ENCODE measurements around the gene C15orf61. TPM values are rescaled to one million over a fixed set of nuclear protein-coding genes. Genes with fewer than 3 reads are reported as not detected.

The C15orf61 gene
- total RNA-seq, 2 experiments from 2014 or later = 5.5 to 5.8 TPM

DNA sequence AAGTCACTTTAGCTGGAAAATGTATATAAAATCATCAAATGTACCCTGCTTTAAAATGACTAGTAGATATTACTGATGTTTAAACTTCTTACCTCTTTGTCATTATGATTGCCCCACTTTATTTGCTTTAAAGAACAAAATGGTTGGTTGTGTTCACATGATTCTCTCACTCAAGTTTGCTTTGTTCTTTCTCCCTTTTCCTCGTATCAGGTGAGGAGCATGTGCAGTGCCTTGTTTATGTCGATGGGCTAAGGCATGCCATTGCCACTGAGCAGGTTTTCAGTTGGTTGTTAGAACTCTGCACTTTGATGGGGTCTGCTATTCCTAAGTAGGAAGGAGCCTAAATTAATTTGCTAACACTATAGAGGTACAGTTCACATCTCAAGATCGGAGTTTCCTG is 26.9 kb downstream of the C15orf61 start:
- CTCF ChIA-PET = no interaction called here
- POLR2A ChIA-PET = no interaction called here

DNA sequence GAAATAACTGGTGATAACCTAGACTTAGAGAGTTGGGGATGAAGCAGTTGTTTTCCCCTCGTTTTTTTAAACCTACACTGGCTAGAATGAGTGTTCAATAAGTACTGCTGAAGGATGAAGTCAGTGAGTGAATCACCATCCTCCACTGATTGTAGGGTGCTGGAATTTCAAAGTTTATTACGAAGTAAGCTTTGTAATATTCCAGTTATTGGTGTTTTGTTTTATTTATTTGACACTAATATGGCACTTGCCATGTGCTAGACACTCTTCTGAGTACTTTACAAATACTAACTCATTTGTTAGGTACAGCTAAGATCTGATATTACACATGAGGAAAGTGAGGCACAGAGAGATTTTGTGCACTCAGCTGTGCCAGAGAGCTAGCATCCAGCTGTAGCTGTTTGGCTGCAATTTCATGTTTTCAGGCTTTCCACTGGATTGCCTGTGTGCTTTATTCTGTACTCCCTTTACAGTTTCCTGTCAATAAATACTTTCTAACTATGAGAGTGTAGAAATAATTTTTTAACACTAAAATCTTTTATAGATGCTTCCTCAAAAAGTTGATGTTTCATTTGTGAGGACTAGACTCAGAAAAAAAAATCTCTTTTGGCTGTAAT is 27.4 kb downstream of the C15orf61 start:
- CTCF ChIA-PET = no interaction called here
- POLR2A ChIA-PET = no interaction called here

DNA sequence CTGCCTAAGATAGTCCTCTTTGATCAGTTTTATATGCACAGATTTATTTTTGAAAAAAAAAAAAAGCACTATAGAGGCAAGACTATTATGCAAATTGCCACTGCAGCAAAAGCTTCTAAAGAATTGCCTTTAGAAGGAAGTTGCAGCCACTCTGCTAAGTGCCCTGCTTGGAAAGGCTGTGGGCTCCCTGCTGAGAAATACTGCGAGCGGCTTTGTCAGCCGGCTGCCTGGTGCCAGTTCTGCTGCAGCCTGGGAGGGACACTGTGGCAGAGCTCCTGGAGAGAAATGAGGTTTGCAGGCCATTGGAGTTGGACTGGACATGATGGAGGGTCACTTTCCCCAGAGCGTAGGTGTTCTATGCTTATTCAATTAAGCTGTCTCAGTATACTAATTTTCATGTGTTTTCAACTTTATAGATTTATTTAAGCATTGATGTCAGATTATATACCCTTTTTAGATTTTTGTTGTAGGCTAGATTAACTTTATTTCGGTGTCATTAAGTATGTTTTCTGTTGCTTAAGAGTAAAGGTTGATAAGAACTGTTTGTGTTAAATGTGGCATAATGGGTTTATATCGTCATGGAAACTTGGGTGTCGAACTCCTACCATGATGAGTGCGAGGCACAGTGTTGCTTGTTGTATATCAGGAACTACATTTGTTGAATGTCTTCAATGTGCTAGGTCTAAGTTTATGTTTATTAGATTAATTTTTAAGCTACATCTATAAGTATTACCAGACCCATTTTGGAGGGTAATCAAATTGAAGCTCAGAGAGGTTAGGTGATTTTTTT is 28.1 kb downstream of the C15orf61 start:
- POLR2A ChIA-PET = no interaction called here
- CTCF ChIA-PET = no interaction called here

- CTCF ChIA-PET = no interaction called here
- POLR2A ChIA-PET = no interaction called here
Measured at GRCh38 chr15:67549736-67550135, 28.8 kb downstream of the C15orf61 start.

- ChIA-PET POLR2A (no interaction called here), CTCF (no interaction called here)
Measured at GRCh38 chr15:67550522-67550921, 29.6 kb downstream of the C15orf61 start.

DNA sequence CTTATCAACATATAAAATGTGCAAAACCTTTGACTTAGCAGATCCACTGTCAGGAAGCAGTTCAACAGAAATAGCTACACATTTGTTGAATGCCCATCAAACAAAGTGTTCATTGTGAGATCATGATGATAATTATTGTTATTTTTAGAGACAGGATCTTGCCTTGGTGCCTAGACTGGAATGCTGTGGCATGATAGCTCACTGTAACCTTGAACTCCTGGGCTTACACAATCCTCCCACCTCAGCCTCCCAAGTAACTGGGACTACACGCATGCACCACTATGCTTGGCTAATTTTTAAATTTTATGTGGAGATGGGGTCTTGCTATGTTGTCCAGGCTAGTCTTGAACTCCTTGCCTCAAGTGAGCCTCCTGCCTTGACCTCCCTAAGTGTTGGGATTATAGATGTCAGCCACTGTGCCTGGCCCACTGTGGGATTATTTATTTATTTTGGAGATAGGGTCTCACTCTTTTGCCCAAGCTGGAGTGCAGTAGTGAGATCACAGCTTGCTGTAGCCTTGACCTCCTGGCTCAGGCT is 30.3 kb downstream of the C15orf61 start:
- CTCF ChIA-PET = no interaction called here
- POLR2A ChIA-PET = no interaction called here

DNA sequence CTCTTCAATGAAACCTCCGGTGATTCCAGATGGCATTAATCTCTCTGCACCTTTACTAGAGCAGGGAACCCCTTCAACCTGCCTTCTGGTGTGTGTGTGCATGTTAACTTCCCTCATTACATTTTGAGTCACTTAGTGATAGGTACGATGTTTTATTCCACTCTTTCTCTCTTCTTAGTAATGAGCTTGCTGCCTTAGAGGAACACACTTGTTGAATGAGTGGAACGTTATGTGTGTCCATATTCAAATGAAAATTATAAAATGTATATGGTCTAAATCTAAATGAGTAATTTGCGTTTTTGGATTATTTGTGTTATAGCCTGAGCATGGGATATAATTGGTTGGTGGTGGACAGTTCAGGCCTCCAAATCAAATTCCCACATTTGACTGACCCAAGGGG is 33.6 kb downstream of the C15orf61 start:
- POLR2A ChIA-PET = no interaction called here
- CTCF ChIA-PET = no interaction called here

- ChIA-PET POLR2A (no interaction called here), CTCF (no interaction called here)
Measured at GRCh38 chr15:67556976-67557570, 36.1 kb downstream of the C15orf61 start.

DNA sequence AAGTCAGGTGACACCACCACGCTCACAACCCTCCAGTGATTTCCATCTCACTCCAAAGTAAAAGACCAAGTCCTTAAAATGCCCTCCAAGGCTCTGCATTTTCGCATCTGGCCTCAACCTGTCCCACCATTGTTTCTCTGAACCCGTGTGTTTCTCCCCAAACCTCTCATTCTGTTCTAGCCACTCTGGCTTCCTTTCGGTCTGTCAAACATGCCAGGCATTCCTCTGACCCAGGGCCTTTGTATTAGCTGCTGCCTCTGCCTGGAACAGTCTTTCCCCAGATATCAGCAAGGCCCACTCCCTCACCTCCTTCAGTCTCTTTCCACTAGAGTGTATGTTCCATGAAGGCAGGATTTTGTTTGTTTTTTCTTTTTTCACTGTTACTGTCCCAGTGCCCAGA is 37.6 kb downstream of the C15orf61 start:
- ChIA-PET POLR2A (no interaction called here), CTCF (no interaction called here)

GRCh38 chr15:67559158-67559557 is 38.2 kb downstream of the C15orf61 start:
- ChIA-PET CTCF (no interaction called here), POLR2A (no interaction called here)

GRCh38 chr15:67559576-67559975 is 38.6 kb downstream of the C15orf61 start:
- ChIA-PET POLR2A (no interaction called here), CTCF (no interaction called here)

- ChIA-PET POLR2A (no interaction called here), CTCF (no interaction called here)
Measured at GRCh38 chr15:67560320-67560719, 39.4 kb downstream of the C15orf61 start.

DNA sequence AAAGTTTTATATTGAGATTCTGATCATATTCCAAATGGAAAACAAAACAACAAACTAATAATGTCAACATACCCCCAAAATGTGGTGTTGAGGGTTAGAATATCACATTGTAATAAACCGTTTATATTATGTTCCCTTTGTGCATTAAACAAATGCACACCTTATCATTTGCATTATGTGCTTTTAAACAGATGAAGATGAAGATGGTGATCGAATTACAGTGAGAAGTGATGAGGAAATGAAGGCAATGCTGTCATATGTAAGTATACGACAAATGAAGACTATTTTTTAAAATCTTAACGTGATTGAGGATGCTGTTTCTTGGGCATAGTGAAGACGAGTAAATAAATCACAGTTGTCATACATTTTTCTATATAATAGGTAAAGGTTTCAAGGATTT is 42.2 kb downstream of the C15orf61 start:
- POLR2A ChIA-PET = no interaction called here
- CTCF ChIA-PET = no interaction called here

- CTCF ChIA-PET = no interaction called here
- POLR2A ChIA-PET = interaction anchor here (0.7 kb wide), 1 partner anchor 25 kb away, joined by 4 read pairs; no protein-coding TSS in a partner anchor
Measured at GRCh38 chr15:67564021-67564967, 43.4 kb downstream of the C15orf61 start.

GRCh38 chr15:67564968-67565345 is 44.0 kb downstream of the C15orf61 start:
- ChIA-PET POLR2A (interaction anchor here (0.5 to 0.7 kb wide), 2 partner anchors 26 to 129 kb away, joined by 4 read pairs; no protein-coding TSS in a partner anchor), CTCF (no interaction called here)

GRCh38 chr15:67569668-67570067 is 48.7 kb downstream of the C15orf61 start:
- POLR2A ChIA-PET = no interaction called here

GRCh38 chr15:67570875-67571647 is 50.1 kb downstream of the C15orf61 start:
- CTCF ChIA-PET = no interaction called here
- POLR2A ChIA-PET = no interaction called here

More at GRCh38 chr15:67569668-67570067, 48.7 kb downstream of the C15orf61 start:
- CTCF ChIA-PET = no interaction called here

GRCh38 chr15:67571648-67572415 is 50.9 kb downstream of the C15orf61 start:
- ChIA-PET CTCF (no interaction called here), POLR2A (no interaction called here)

DNA sequence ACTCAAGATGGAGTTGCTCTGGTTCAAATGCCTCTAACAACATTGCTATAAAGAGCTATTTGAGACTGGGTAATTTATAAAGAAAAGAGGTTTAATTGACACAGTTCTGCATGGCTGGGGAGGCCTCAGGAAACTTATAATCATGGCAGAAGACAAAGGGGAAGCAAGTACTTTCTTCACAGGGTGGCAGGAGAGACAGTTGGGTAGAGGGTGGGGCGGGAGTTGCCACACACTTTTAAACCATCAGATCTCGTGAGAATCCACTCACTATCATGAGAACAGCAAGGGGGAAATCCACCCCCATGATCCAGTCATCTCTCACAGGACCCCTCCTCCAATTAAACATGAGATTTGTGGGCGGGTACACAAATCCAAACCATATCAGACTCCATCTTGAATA is 52.3 kb downstream of the C15orf61 start:
- CTCF ChIA-PET = no interaction called here
- POLR2A ChIA-PET = no interaction called here

Measured in activated CD8-positive, alpha-beta memory T cell treated with anti-CD3 and anti-CD28 coated beads for 36 hours (primary cell).